OCI-M2 (cell line): ENCODE data around the gene BBS10.
"Not testable (repeated sequence)": the region's sequence is repeated elsewhere in the genome, so short reads cannot be mapped to it uniquely, and the experiment has no call there.

ENCODE experiments used
- DNase-seq: peaks from one replicate; lab custom pipeline; 2025; ENCODE audit not compliant: unreplicated experiment; lab: John Stamatoyannopoulos, UW

The BBS10 gene

GRCh38 chr12:76332606-76333005, 15.6 kb downstream of the BBS10 start:
- no peak for DNase-seq

GRCh38 chr12:76329606-76330005, 18.6 kb downstream of the BBS10 start:
- DNase-seq = no peak

- no peak for DNase-seq
Observed at GRCh38 chr12:76329159-76329558, 19.1 kb downstream of the BBS10 start.

GRCh38 chr12:76319595-76320319, 28.5 kb downstream of the BBS10 start:
- not testable (repeated sequence) for DNase-seq

GRCh38 chr12:76318773-76319594, 29.2 kb downstream of the BBS10 start:
- DNase-seq = no peak

GRCh38 chr12:76317976-76318375, 30.2 kb downstream of the BBS10 start:
- no peak for DNase-seq

GRCh38 chr12:76316468-76316867, 31.7 kb downstream of the BBS10 start:
- no peak for DNase-seq

GRCh38 chr12:76313299-76313698, 34.9 kb downstream of the BBS10 start:
- no peak for DNase-seq

- DNase-seq = no peak
Observed at GRCh38 chr12:76312315-76312714, 35.9 kb downstream of the BBS10 start.

GRCh38 chr12:76311796-76312195, 36.4 kb downstream of the BBS10 start:
- DNase-seq = no peak

- no peak for DNase-seq
Observed at GRCh38 chr12:76310110-76310509, 38.1 kb downstream of the BBS10 start.

GRCh38 chr12:76308866-76309265, 39.3 kb downstream of the BBS10 start:
- no peak for DNase-seq

- DNase-seq = no peak
Observed at GRCh38 chr12:76307083-76307482, 41.1 kb downstream of the BBS10 start.

- DNase-seq = no peak
Observed at GRCh38 chr12:76303989-76304460, 44.2 kb downstream of the BBS10 start.

GRCh38 chr12:76303365-76303764, 44.9 kb downstream of the BBS10 start:
- no peak for DNase-seq

- DNase-seq = no peak
Observed at GRCh38 chr12:76300297-76300665, 47.9 kb downstream of the BBS10 start.

- DNase-seq = no peak
Observed at GRCh38 chr12:76299536-76300296, 48.5 kb downstream of the BBS10 start.
